SK-N-DZ (cell line): Measurements from ENCODE around the gene CTBP2.
A peak's percentile ranks its signal among the peaks of the same experiment; 100 is the strongest.
"Not testable (repeated sequence)": the region's sequence is repeated elsewhere in the genome, so short reads cannot be mapped to it uniquely, and the experiment has no call there.

ENCODE experiments used
- DNase-seq: peaks from one replicate; pipeline ENCODE4 v3.0.0-alpha.2; 2015; ENCODE audit warnings: low spot score

CTBP2 gene

GRCh38 chr10:124997771-124998623, 162.4 kb downstream of the CTBP2 start:
- DNase-seq = no peak

- DNase-seq = no peak
Measured at GRCh38 chr10:124997306-124997705, 163.1 kb downstream of the CTBP2 start.

GRCh38 chr10:124996854-124997215, 163.5 kb downstream of the CTBP2 start:
- no peak for DNase-seq

DNA sequence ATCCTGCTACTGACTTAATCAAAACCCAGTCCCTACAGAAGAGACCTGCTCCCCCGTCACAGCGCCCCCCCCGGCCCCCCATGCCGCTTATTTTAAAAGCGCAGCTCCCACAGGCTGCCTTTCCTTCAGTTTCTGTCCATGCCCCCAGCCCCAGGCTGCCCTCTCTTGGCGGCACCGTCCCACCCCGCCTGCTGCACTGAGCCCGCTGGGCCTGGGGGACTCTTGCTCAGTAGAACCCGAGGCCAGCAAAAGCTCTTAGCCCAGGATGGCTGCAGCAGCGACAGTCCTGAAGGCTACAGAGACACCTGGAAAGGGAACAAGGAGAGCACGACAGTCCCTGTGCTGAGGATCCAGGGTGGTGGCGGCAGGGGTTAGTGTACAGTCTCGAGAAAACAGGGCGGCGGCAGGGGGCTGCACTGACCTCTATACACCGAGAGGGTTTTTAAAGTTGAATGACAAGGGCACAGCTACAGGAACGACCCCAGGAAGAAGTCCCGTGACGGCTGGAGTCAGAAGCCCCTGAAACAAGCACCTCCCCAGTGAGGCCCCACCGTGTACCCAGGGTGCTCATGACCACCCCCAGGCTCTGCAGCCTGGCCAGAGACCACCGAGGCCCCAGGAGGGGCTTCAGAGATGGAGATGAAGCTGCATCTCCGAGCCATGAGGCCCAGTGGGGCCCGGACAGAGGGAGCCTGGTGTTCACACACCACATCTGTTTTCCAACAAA, 164.1 kb downstream of the CTBP2 start:
- DNase-seq = no peak

DNA sequence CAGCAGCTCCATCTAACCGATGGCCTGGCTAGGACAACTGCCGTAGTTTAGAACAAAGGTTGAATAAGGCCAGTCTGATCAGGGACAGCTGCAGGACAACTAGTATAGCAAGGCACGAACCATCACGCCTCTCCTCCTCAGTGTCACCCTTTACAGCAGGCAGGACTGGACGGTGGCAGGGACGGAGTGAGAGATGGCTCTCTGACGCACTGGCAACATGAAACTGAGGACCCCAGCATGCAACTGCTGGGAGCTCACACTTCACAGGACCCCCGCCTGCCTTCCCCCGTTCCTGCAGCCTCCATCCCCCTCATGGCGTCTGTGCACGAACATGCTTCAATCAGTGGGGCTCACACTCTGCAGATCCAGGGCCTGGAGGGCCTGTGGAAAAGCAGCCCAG, 164.8 kb downstream of the CTBP2 start:
- no peak for DNase-seq

DNA sequence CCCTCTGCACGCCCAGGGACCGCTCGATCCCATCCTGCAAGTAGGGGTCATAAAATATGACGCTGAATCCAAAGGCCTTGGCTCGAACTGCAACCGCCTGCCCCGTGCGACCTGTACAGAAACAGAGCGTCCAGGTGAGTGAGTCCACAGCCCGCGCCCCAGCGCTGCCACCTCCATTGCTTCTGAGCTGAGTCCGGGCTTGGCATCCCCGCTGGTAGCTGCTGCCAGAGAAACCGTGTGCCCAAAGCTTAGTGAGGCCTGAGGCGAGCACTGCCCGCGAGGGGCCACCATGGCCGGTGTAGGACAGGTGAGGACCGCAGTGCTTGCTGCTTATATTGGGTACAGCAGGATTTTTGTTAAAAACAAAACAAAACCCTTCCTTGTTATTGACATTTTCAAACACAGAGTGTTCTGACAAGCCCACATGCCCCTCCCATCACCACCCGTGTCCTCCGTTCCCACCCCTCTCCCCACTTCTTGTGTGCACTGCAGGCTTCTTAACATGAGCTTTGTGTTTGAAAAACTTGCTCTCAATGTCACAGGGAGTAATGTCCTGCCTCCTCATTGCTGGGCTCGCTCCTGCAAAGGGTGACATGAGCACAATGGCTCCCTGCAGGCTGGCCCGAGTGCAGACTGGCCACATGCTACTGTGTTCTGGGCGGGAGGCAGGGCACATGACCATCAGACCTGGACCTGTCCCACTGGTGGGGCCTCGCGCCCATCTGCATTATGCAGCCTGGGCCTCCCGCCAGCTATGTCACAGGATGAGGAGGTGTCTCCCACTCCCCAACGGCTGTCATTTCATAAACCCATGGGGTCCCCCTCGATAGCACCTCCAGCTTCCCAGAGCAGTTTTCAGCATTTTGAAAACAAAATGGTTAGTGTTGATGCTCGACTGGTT, 165.5 kb downstream of the CTBP2 start:
- DNase-seq = no peak

- DNase-seq = no peak
Measured at GRCh38 chr10:124993736-124994451, 166.5 kb downstream of the CTBP2 start.

- DNase-seq = no peak
Measured at GRCh38 chr10:124993345-124993708, 167.0 kb downstream of the CTBP2 start.

GRCh38 chr10:124992462-124993344, 167.7 kb downstream of the CTBP2 start:
- DNase-seq = peak; percentile 56

DNA sequence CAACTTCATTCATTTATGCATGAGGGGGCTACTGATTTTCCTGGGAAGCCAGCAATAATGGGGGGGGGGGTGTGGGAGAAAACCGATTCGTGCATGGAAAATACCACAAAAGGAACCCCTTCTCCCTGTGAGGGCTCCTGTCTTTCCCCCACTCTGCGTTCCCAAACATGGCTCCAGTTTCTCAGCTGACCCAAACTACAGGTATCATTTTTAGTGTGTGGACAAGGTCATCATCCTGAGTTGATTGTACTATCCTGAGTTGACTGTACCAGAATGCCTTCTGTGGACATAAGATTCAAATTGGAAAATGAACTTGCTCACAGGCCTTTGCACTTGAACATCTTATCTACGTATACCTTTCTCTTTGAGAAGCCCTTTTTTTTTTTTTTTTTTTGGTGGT, 168.5 kb downstream of the CTBP2 start:
- no peak for DNase-seq

DNA sequence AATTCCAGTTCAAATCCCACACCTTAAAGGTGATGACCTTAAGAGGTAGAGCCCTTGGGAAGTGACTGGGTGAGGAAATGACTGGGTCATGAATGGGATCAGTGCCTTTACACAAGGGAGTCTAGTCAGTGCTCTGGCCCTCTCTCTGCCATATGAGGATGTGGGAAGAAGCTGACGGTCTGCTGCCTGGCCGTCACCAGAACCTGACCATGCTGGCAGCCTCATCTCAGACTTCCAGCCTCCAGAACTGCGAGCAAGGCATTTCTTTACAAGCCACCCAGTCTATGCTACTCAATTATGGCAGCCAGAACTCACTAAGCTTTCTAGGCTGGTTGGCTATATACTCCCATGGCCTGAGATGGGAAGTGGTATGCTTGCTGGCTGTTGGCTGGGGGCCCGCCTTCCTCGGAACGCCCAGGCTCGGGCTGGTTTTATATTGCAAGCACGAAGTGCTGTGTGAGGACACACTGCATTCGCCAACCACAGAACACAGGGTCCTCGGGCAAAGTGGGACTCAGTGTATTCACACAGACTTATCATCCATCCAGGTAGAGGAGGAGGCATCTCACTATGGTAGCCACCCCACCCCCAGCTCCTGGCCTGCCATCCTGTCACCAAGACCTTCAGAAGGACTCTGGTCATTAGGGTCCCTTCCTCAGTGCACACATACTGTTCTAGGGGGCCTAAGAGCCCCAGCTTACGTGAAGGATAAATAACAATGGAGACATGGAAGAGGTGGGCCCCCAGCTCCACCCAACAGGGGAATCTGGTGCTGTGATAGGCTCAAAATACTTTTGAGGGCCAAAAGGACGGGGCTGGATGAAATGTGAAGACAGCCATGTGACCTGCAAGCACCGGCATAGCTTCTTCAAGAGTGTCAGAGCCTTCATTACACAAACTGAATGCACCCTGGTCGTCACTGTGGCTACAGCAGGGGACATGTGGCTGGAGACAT, 169.4 kb downstream of the CTBP2 start:
- DNase-seq = no peak

- DNase-seq = no peak
Measured at GRCh38 chr10:124989526-124989925, 170.8 kb downstream of the CTBP2 start.

DNA sequence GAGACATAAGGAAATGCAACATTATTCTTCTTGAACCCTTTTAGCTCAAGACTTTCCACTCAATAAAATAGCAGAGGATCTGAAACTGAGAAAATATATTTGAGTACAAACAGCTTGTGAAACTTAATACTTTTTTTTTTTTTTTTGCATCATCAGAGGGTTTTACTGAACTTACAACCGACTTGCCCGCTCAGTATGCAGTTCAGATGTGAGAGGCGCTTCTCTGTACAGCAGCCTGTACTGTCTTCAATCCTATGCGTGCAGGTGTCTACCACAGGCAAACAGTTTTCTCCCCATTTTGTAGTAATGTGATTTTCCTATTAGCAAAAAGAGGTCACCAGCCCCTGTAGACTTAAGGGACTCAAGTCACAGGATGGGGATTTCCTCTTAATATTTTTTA, 171.6 kb downstream of the CTBP2 start:
- DNase-seq = not testable (repeated sequence)

DNA sequence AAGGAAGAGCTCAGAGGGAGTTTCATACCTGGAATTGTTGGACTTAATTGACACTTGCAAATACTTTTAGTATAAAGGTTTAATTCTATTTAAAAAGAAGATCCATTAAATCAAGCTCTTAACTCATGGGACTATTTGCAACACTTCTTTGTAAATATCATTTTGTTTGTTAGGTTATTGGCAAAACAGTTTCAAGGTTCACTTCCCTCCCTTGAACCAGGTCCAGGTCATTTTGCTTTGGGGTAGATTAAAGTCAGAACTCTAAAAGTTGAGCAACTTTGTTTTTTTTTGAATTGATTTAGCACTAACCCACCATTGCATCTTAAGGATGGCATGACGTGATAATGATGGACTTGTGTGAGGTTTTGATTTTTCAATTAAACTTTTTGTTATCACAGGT, 172.6 kb downstream of the CTBP2 start:
- no peak for DNase-seq

GRCh38 chr10:124985162-124985561, 175.2 kb downstream of the CTBP2 start:
- DNase-seq = no peak

GRCh38 chr10:124984376-124984775, 176.0 kb downstream of the CTBP2 start:
- DNase-seq = no peak

DNA sequence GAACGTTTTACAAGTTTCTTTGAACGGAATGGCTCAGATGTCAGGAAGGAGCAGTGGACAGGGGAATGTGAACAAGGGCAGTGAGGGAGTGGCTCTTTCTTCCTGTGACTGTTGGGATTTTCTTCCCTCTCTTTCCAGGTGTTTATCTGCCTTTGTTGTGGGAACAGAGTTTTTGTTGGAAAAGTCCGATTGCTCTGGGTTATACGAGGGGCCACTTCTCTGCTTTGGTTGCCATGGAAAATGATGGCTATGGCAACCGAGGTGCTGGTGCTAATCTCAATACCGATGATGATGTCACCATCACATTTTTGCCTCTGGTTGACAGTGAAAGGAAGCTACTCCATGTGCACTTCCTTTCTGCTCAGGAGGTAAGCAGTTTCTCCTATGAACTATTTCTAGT, 177.0 kb downstream of the CTBP2 start:
- no peak for DNase-seq

GRCh38 chr10:124978376-124978725, 182.0 kb downstream of the CTBP2 start:
- DNase-seq = no peak

DNA sequence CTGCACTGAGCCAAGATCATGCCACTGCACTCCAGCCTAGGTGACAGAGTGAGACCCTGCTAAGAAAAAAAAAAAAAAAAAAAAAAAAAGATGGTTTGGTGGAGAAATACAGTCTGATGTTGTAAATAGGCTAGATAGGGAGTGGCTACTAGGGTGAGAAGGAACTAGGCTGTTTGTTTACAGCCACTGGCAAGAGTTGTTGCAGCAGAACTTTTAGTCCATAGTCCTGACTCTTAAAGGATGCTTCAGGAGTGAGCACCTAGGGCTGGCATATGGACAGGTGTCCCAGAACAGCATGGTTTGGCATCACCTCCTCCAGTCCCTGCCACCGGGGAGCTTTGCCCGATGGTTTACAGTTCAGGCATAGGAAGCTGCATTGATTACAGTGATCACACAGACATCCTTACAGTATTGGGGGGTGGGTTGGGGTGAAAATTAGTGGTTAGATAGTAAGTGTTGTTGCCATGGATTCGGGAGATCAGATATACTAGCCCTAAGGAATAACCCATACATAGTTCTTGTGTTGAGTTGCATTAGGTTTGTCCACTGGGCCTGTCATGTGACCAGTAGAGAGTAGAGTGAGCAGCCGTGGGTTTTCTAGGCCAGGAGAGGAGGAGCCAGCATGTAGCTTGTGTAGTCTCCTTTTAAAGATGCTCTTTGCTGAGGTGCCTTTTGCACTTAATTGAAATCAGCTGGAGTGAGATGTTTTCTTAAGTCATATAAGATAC, 182.6 kb downstream of the CTBP2 start:
- no peak for DNase-seq
